Endothelial cell of umbilical vein (primary cell): ENCODE results near the gene NCSTN. TPM values are rescaled to one million over a fixed set of nuclear protein-coding genes. Genes with fewer than 3 reads are reported as not detected.

Experiments used
- BruUV-seq: library from RNA; stranded (reverse); fragments of 400-500 nt; replicated peaks from 2 replicates; lab custom pipeline; 2021; lab: Mats Ljungman, UMichigan
- CTCF ChIA-PET: fragments of 300-600, 350-600 bp; sonication (Branson Sonifier 250); formaldehyde crosslinking; loops from one replicate; lab custom pipeline; 2021; ENCODE audit warnings: antibody characterized with exemption, inconsistent platforms; lab: Charles Lee
- POLR2A ChIA-PET: fragments of 300-600, 350-600 bp; sonication (Branson Sonifier 250); formaldehyde crosslinking; loops from one replicate; lab custom pipeline; 2021; ENCODE audit warnings: antibody characterized with exemption, inconsistent platforms; lab: Charles Lee
- DNase-seq: peaks from one replicate; pipeline ENCODE4 v3.0.0-alpha.2; 2011; ENCODE audit warnings: low read depth, low spot score
- FAIRE-seq: peaks from 2 replicates; lab custom pipeline; 2011; peaks lifted over from hg19 to GRCh38; lab: Jason Lieb, UNC
- H2AFZ ChIP-seq: 2 replicates; pipeline ENCODE4 v1.6.0; 2012; ENCODE audit warnings: low read depth, low read length, control low read depth, inconsistent platforms
- H3K27ac ChIP-seq: 2 replicates; pipeline ENCODE4 v1.5.1; 2011; ENCODE audit warnings: low read depth, mild to moderate bottlenecking, control low read depth, low read length, moderate library complexity; ENCODE audit not compliant: insufficient read depth
- H3K27me3 ChIP-seq, 2 experiments: 2 replicates each; pipeline versions ENCODE4 v1.6.0 to v1.6.1; 2011; ENCODE audit warnings: low read length in 2 of 2, mixed read lengths in 1 of 2; ENCODE audit not compliant: control insufficient read depth in 2 of 2, insufficient read depth in 2 of 2
- H3K36me3 ChIP-seq, 2 experiments: 2 replicates in 1 of 2; 3 replicates in 1 of 2; pipeline ENCODE4 v1.5.1; 2011; ENCODE audit warnings: low read length in 2 of 2, mild to moderate bottlenecking in 1 of 2, moderate library complexity in 1 of 2; ENCODE audit not compliant: control insufficient read depth in 2 of 2, insufficient read depth in 2 of 2; ENCODE audit errors: extremely low read depth in 1 of 2
- H3K4me1 ChIP-seq: 3 replicates; pipeline ENCODE4 v1.5.1; 2011; ENCODE audit warnings: mild to moderate bottlenecking, low read length; ENCODE audit not compliant: control insufficient read depth, insufficient read depth; ENCODE audit errors: extremely low read depth
- H3K4me2 ChIP-seq: 2 replicates; pipeline ENCODE4 v1.6.1; 2011; ENCODE audit warnings: low read length, control low read depth, mixed read lengths; ENCODE audit not compliant: insufficient read depth
- H3K4me3 ChIP-seq, 3 experiments: fragments of 200-600 bp in 1 of 3; sonication (generic), shearing (Covaris generic) in 1 of 3; replicated peaks in 1 of 3; 2 replicates each; pipeline ENCODE4 v1.5.1; 2011 to 2016; ENCODE audit warnings: control low read depth in 3 of 3, low read length in 3 of 3, mild to moderate bottlenecking in 2 of 3, inconsistent platforms in 1 of 3, low read depth in 1 of 3, moderate library complexity in 1 of 3; ENCODE audit not compliant: insufficient read depth in 1 of 3
- H3K79me2 ChIP-seq: 2 replicates; pipeline ENCODE4 v1.6.0; 2012; ENCODE audit warnings: low read length, inconsistent platforms; ENCODE audit not compliant: control insufficient read depth, insufficient read depth
- H3K9ac ChIP-seq: replicated peaks from 2 replicates; pipeline ENCODE3; 2011; ENCODE audit warnings: low read length, control low read depth; ENCODE audit not compliant: insufficient read depth; ENCODE audit errors: extremely low read depth
- H3K9me1 ChIP-seq: replicated peaks from 3 replicates; pipeline ENCODE4 v1.6.0; 2011; ENCODE audit warnings: mild to moderate bottlenecking, low read length; ENCODE audit not compliant: control insufficient read depth, insufficient read depth; ENCODE audit errors: extremely low read depth
- H3K9me3 ChIP-seq: replicated peaks from 2 replicates; pipeline ENCODE4 v1.5.1; 2012; ENCODE audit warnings: low read length, inconsistent platforms; ENCODE audit not compliant: control insufficient read depth, insufficient read depth
- H4K20me1 ChIP-seq: replicated peaks from 2 replicates; pipeline ENCODE3; 2011; ENCODE audit warnings: mild to moderate bottlenecking, low read length; ENCODE audit not compliant: control insufficient read depth, insufficient read depth; ENCODE audit errors: extremely low read depth
- EZH2 ChIP-seq: IDR thresholded peaks from 2 replicates; pipeline ENCODE4 v1.6.1; 2012; ENCODE audit warnings: borderline replicate concordance, low read depth, mild to moderate bottlenecking, moderate library complexity, low read length, inconsistent platforms; ENCODE audit not compliant: severe bottlenecking
- FOS ChIP-seq: IDR thresholded peaks from 2 replicates; pipeline ENCODE4 v1.6.1; 2011; ENCODE audit warnings: mild to moderate bottlenecking, low read length, moderate library complexity, borderline replicate concordance; ENCODE audit not compliant: insufficient read depth
- GATA2 ChIP-seq: IDR thresholded peaks from 2 replicates; pipeline ENCODE4 v1.7.0; 2011; ENCODE audit warnings: low read depth, mild to moderate bottlenecking, moderate library complexity, mixed read lengths, low read length; ENCODE audit not compliant: insufficient read length, insufficient read depth
- JUN ChIP-seq: IDR thresholded peaks from 2 replicates; pipeline ENCODE4 v1.6.1; 2011; ENCODE audit warnings: borderline replicate concordance, low read depth; ENCODE audit not compliant: insufficient read length, insufficient read depth
- MYC ChIP-seq: IDR thresholded peaks from one replicate; pipeline ENCODE4 v1.6.1; 2011; ENCODE audit warnings: mild to moderate bottlenecking, low read depth, low read length
- POLR2A ChIP-seq: IDR thresholded peaks from 2 replicates; pipeline ENCODE4 v1.6.1; 2012; ENCODE audit warnings: low read depth, mild to moderate bottlenecking, control low read depth, low read length
- POLR2AphosphoS5 ChIP-seq: IDR thresholded peaks from 2 replicates; pipeline ENCODE4 v1.6.1; 2012; ENCODE audit warnings: low read depth, mild to moderate bottlenecking, control low read depth, low read length, moderate library complexity; ENCODE audit not compliant: insufficient read depth
- dilution Hi-C: fragments of 300-500 bp; cut with MboI; formaldehyde crosslinking; loops from one replicate; pipeline ENCODE4 v1.15.0; 2019; ENCODE audit warnings: low sequenced_read_pairs; ENCODE audit not compliant: extremely low pct_ligation_motif_present
- intact Hi-C: fragments of 100-400 bp; cut with micrococcal nuclease; formaldehyde crosslinking; loops from one replicate; pipeline ENCODE4 v1.10.0; 2022
- polyA plus RNA-seq, 4 experiments: library from polyadenylated mRNA; depleted of rRNA in 3 of 4; stranded (reverse) in 3 of 4; unstranded in 1 of 4; fragments of >200 nt; gene quantifications; 2 replicates each; pipeline versions ENCODE4 v1.2.1 to v1.2.3, GENCODE V29; 2011 to 2012; ENCODE audit warnings: missing spikeins in 1 of 4
- total RNA-seq: library from RNA; stranded (reverse); gene quantifications from 2 replicates; pipeline ENCODE4 v1.2.3, GENCODE V29; 2021
- TF ChIP-seq, protein P1 (sequence below), 2 donors: IDR thresholded peaks; 1 replicate in 1 of 2; 2 replicates in 1 of 2; pipeline ENCODE4 v1.5.1; 2011; ENCODE audit warnings: low read length in 2 of 2, mild to moderate bottlenecking in 2 of 2, moderate library complexity in 2 of 2, control low read depth in 1 of 2, inconsistent platforms in 1 of 2, low read depth in 1 of 2; ENCODE audit not compliant: insufficient read depth in 1 of 2; ENCODE audit errors: extremely low read depth in 1 of 2
- TF ChIP-seq, protein P2 (sequence below): IDR thresholded peaks from 2 replicates; pipeline ENCODE4 v1.6.1; 2011; ENCODE audit not compliant: insufficient read depth, insufficient read length

NCSTN gene
- total and polyA plus RNA-seq, 2 donors (not counting 3 experiments of a cell fraction or from before 2014, with no cell fraction given) = 92.5 to 199 TPM

DNA sequence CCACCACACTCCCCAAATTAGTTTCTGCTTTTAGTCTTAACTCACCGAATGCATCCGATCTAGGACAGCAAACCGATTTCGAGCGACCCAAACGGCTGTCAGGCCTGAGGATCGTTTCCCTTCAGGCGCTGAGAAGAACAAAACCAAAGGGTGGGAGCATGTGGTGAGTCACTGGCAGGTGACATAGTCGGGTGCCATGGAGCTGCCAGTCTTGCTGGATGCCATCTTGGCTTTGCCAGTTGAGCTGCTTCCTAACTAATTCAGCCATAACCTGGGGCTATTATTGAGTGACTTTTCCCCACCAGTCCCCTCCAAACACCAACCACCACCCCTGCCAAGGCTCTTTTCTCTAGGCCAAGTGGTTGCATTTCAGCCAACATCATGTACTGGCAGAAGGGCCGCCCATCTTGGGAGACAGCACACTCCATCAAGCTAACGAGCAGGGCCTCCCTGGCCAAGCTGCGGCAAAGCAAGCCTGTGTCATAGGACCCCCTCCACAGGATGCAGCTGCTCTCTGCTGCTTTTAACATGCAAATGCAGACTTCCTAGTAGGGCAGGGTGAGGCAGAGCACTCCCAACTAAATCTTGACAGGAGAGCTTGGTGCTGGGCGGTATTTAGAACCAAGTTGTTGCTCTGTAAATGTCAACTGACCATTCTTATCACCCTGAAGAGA is 35.9 kb upstream of the NCSTN start:
- H2AFZ ChIP-seq = no peak overlapping the region
- H3K4me3 ChIP-seq = no peak overlapping the region
- dilution Hi-C loops (no loop called here), intact Hi-C loops (loop anchor here (5.0 kb wide), 1 partner anchor 35 kb away; the partner anchor contains the start of genes COPA and NCSTN)
- CTCF ChIA-PET = interaction anchor here (1.3 to 2.6 kb wide), 2 partner anchors 15 to 21 kb away, joined by 3 to 13 read pairs; no protein-coding TSS in a partner anchor
- no peaks in the 10 kb centered on the region for H3K9me3 ChIP-seq
- H3K27ac ChIP-seq = no peak overlapping the region
- H3K27me3 ChIP-seq = no peaks in the 10 kb centered on the region
- POLR2A ChIA-PET = no interaction called here
- peaks cover 39 to 43% of the 10 kb centered on the region in 2 experiments for H3K36me3 ChIP-seq
- no peak overlapping the region for H3K4me2 ChIP-seq
- no peak for FAIRE-seq
- H3K9ac ChIP-seq = no peak overlapping the region
- no peaks in the 10 kb centered on the region for H3K9me1 ChIP-seq
- no peak for TF ChIP-seq EZH2
- TF ChIP-seq, protein P1, sequence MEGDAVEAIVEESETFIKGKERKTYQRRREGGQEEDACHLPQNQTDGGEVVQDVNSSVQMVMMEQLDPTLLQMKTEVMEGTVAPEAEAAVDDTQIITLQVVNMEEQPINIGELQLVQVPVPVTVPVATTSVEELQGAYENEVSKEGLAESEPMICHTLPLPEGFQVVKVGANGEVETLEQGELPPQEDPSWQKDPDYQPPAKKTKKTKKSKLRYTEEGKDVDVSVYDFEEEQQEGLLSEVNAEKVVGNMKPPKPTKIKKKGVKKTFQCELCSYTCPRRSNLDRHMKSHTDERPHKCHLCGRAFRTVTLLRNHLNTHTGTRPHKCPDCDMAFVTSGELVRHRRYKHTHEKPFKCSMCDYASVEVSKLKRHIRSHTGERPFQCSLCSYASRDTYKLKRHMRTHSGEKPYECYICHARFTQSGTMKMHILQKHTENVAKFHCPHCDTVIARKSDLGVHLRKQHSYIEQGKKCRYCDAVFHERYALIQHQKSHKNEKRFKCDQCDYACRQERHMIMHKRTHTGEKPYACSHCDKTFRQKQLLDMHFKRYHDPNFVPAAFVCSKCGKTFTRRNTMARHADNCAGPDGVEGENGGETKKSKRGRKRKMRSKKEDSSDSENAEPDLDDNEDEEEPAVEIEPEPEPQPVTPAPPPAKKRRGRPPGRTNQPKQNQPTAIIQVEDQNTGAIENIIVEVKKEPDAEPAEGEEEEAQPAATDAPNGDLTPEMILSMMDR (IDR thresholded peaks at IDR 0.05; ENCODE audit: extremely low read depth in 1 of 2, insufficient read depth in 1 of 2, low read depth in 1 of 2, low read length in 2 of 2) = no peak
- no peak for TF ChIP-seq GATA2
- no peak for TF ChIP-seq POLR2AphosphoS5
- no peak for TF ChIP-seq MYC
- TF ChIP-seq, protein P2, sequence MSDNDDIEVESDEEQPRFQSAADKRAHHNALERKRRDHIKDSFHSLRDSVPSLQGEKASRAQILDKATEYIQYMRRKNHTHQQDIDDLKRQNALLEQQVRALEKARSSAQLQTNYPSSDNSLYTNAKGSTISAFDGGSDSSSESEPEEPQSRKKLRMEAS = no peak
- no peak for TF ChIP-seq POLR2A
- TF ChIP-seq JUN = no peak
- TF ChIP-seq FOS = no peak
- no peaks in the 10 kb centered on the region for H3K79me2 ChIP-seq
- no TSS peak for BruUV-seq
- no peaks in the 10 kb centered on the region for H3K4me1 ChIP-seq
- DNase-seq = no peak
- H4K20me1 ChIP-seq = no peaks in the 10 kb centered on the region
